ENCODE data around the gene EPHB4. TPM values are rescaled to one million over a fixed set of nuclear protein-coding genes. Genes with fewer than 3 reads are reported as not detected.

The EPHB4 gene
- total RNA-seq, result 1 to 10 TPM; 2.8 to 3.6 TPM

- Mint-ChIP-seq H3K27ac (no peak within 1 kb of the TSS), H3K36me3 (peaks cover 2% of the 10 kb centered on the region), H3K27me3 (peaks cover 42% of the 10 kb centered on the region), H3K4me1 (ENCODE audit: low read depth) (peaks cover 17% of the 10 kb centered on the region), H3K4me3 (peak within 1 kb of the TSS; percentile 43), H3K9me3 (no peaks in the 10 kb centered on the region)
- CTCF ChIA-PET, result interaction anchor here (0.9 to 2.6 kb wide), 2 partner anchors 24 to 27 kb away, joined by 3 to 7 read pairs; partner anchors contain the start of gene SLC12A9
- intact Hi-C loops (cut with micrococcal nuclease), result no loop called here
- no peak for DNase-seq
- POLR2A ChIA-PET, result interaction anchor here (0.6 kb wide), 1 partner anchor 358 kb away, joined by 5 read pairs; no protein-coding TSS in a partner anchor
These were observed at the start of gene EPHB4 for GRCh38 chr7:100827330-100828226. Gene EPHB4, minus strand, starts transcription at chr7:100827523. Its CDS starts 493 bp downstream, at chr7:100827030.

DNA sequence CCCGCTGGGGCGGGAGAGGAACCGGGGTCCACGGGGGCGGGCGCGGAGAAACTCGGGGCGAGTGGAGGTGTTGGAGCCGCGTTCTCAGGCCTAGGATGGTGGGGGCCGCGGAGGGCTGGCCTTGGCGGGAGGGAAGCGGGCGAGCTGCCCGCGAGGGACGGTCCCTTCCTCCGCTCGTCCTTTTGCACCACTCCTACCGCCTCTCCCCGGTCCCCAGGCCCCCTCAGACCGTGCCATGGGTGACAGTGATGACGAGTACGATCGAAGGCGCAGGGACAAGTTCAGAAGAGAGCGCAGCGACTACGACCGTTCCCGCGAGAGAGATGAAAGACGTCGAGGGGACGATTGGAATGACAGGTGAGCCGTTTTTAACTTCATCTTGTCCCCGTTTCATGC is 48.0 kb upstream of the EPHB4 start:
- H3K27ac Mint-ChIP-seq, result peak overlapping the region; percentile 100
- peak overlapping the region; percentile 99 for H3K4me3 Mint-ChIP-seq
- DNase-seq, result peak; percentile 67
- H3K27me3 Mint-ChIP-seq, result no peaks in the 10 kb centered on the region
- intact Hi-C loops (cut with micrococcal nuclease), result loop anchor here (1.0 to 5.0 kb wide), 4 partner anchors 14 to 168 kb away; partner anchors contain the start of genes POP7, SLC12A9 and UFSP1
- ChIA-PET CTCF (interaction anchor here (0.7 to 2.0 kb wide), 12 partner anchors 13 to 369 kb away, joined by 3 to 17 read pairs (median 3); partner anchors contain the start of genes ACHE, SLC12A9 and UFSP1), POLR2A (interaction anchor here (0.9 to 5.3 kb wide), 9 partner anchors 9 to 289 kb away, joined by 3 to 107 read pairs (median 6); partner anchors contain the start of genes ACHE, FBXO24, MOSPD3 and POP7)
- peaks cover 65% of the 10 kb centered on the region for H3K36me3 Mint-ChIP-seq
- H3K9me3 Mint-ChIP-seq, result no peaks in the 10 kb centered on the region
- peaks cover 47% of the 10 kb centered on the region for H3K4me1 Mint-ChIP-seq (ENCODE audit: low read depth)

- H3K36me3 Mint-ChIP-seq, result peaks cover 62% of the 10 kb centered on the region
- ChIA-PET CTCF (interaction anchor here (0.7 to 2.0 kb wide), 12 partner anchors 13 to 369 kb away, joined by 3 to 17 read pairs (median 3); partner anchors contain the start of genes SLC12A9 and UFSP1), POLR2A (interaction anchor here (0.6 to 5.3 kb wide), 9 partner anchors 8 to 446 kb away, joined by 3 to 107 read pairs (median 6); partner anchors contain the start of genes ACHE, FBXO24, MEPCE and MOSPD3)
- intact Hi-C loops (cut with micrococcal nuclease), result loop anchor here (1.0 to 5.0 kb wide), 4 partner anchors 15 to 167 kb away; partner anchors contain the start of genes POP7, SLC12A9 and UFSP1
- peak within 1 kb of the TSS; percentile 100 for H3K27ac Mint-ChIP-seq
- H3K4me3 Mint-ChIP-seq, result peak within 1 kb of the TSS; percentile 99
- no peaks in the 10 kb centered on the region for H3K27me3 Mint-ChIP-seq
- DNase-seq, result peak; percentile 99
- no peaks in the 10 kb centered on the region for H3K9me3 Mint-ChIP-seq
- peaks cover 43% of the 10 kb centered on the region for H3K4me1 Mint-ChIP-seq (ENCODE audit: low read depth)
These were observed 47.4 kb upstream of the EPHB4 start, which contains the start of gene SRRT for GRCh38 chr7:100874577-100875355. Gene SRRT, plus strand, starts transcription at chr7:100875103. Its CDS starts 488 bp downstream, at chr7:100875591.

- DNase-seq, result no peak
- Mint-ChIP-seq H3K27me3 (no peaks in the 10 kb centered on the region), H3K36me3 (peaks cover 58% of the 10 kb centered on the region), H3K4me3 (peak overlapping the region; percentile 99), H3K27ac (peak overlapping the region; percentile 100), H3K9me3 (no peaks in the 10 kb centered on the region), H3K4me1 (ENCODE audit: low read depth) (peaks cover 40% of the 10 kb centered on the region)
- CTCF ChIA-PET, result interaction anchor here (0.7 kb wide), 1 partner anchor 14 kb away, joined by 3 read pairs; no protein-coding TSS in a partner anchor
- intact Hi-C loops (cut with micrococcal nuclease), result loop anchor here (2.0 kb wide), 2 partner anchors 21 to 37 kb away; partner anchors contain the start of gene SLC12A9
- POLR2A ChIA-PET, result interaction anchor here (1.3 to 5.3 kb wide), 3 partner anchors 14 to 262 kb away, joined by 6 to 107 read pairs (median 14); partner anchors contain the start of genes MOSPD3, SLC12A9 and UFSP1
These were observed 46.9 kb upstream of the EPHB4 start for GRCh38 chr7:100874300-100874576.

DNA sequence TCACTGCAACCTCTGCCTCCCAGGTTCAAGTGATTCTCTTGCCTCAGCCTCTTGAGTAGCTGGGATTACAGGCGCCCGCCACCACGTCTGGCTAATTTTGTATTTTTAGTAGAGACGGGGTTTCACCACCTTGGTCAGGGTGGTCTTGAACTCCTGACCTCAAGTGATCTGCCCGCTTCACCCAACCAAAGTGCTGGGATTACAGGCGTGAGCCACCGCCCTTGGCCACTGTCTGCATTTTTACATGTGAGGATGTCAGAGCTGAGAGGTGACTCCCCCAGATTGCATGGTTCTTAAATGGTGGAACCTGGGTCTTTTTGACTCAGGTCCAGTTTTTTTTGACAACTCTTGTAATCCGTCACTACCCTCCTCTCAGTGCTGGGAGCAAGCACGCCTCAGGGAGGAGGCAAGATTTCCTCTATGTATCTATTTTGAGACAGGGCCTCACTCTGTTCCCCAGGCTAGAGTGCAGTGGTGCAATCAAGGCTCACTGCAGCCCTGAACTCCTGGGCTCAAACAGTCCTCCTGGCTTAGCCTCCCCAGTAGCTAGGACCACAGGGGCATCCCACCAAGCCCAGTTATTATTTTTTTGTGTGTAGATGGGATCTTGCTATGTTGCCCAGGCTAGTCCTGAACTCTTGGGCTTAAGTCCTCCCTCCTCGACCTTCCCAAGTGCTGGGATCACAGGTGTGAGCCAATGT is 46.4 kb upstream of the EPHB4 start:
- intact Hi-C loops (cut with micrococcal nuclease), result loop anchor here (2.0 kb wide), 2 partner anchors 21 to 37 kb away; partner anchors contain the start of gene SLC12A9
- POLR2A ChIA-PET, result interaction anchor here (0.6 to 5.3 kb wide), 3 partner anchors 14 to 168 kb away, joined by 3 to 107 read pairs (median 14); partner anchors contain the start of genes SLC12A9 and UFSP1
- Mint-ChIP-seq H3K36me3 (peaks cover 53% of the 10 kb centered on the region), H3K4me1 (ENCODE audit: low read depth) (peaks cover 35% of the 10 kb centered on the region), H3K4me3 (peak overlapping the region; percentile 99), H3K27me3 (no peaks in the 10 kb centered on the region), H3K27ac (peak overlapping the region; percentile 100), H3K9me3 (no peaks in the 10 kb centered on the region)
- CTCF ChIA-PET, result interaction anchor here (0.7 kb wide), 1 partner anchor 14 kb away, joined by 3 read pairs; no protein-coding TSS in a partner anchor
- no peak for DNase-seq

DNA sequence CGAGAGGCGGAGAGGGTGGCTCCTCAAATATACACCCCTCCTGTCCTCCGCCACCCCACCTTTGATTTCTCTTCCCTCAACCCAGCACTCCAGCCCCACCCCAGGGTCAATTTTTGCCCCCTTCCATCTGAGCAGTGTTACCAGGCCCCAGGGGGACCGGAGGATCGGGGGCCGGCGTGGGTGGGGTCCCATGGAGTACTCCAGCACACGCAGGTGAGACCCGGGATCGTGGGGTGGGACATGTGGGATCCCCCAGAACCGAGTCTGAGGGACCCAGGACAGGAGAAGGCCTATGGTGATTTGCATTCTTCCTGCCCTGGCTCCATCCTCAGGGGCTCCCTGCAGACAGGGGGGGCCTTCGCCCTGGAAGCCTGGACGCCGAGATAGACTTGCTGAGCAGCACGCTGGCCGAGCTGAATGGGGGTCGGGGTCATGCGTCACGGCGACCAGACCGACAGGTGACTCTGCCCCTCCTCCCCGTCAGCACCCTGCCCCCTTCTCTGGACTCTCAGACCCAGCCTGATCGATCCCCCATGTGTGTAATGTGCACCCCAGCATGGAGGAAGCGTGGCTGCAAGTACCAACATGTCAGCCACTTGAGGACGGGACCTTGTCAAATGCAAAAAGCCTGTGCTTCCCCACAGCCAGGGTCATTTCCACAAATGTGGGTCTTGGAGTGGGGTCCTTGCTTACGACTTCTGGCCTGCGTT is 40.6 kb upstream of the EPHB4 start:
- ChIA-PET POLR2A (interaction anchor here (1.6 kb wide), 1 partner anchor 256 kb away, joined by 3 read pairs; the partner anchor contains the start of gene MOSPD3), CTCF (no interaction called here)
- DNase-seq, result no peak
- H3K27ac Mint-ChIP-seq, result peak overlapping the region; percentile 89
- peaks cover 14% of the 10 kb centered on the region for H3K36me3 Mint-ChIP-seq
- intact Hi-C loops (cut with micrococcal nuclease), result no loop called here
- peaks cover 9% of the 10 kb centered on the region for H3K4me1 Mint-ChIP-seq (ENCODE audit: low read depth)
- no peaks in the 10 kb centered on the region for H3K9me3 Mint-ChIP-seq
- peak overlapping the region; percentile 84 for H3K4me3 Mint-ChIP-seq
- H3K27me3 Mint-ChIP-seq, result no peaks in the 10 kb centered on the region

DNA sequence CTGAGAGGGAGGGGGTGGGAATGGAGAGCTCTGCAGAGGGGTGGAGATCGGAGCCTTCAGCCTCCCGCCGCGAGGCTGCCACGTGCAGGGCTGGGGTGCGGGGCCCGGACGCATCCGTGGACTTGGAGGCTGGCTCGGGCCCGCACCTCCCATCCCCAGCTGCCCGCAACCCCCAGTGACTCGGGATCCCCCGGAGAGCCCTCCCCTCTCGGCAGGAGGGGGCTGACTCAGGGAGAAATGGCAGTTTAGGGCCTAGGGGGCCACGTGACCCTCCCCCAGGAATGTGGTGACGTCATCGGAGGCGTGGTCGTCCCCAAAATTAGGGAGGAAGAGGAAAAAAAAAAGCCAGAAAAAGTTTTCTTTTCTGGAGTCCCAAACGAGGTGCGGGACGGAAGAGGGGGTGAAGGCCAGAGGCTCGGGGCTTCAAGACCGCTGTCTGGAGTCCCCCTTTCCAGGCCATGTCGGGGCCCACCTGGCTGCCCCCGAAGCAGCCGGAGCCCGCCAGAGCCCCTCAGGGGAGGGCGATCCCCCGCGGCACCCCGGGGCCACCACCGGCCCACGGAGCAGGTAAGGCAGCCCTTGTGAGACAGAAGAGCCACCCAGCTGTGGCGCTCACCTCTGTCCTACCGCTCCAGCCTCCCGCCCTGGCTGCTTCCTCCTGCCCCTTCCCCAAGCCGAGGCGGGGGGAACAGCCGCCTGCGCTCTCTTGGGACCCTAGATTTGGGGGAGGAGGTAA is 39.9 kb upstream of the EPHB4 start, which contains the start of gene TRIP6:
TRIP6 (plus strand) TSS at position 348 of the 736 bp plus-strand sequence; CDS start at position 459, 111 bp downstream.
- intact Hi-C loops (cut with micrococcal nuclease), result no loop called here
- H3K9me3 Mint-ChIP-seq, result no peaks in the 10 kb centered on the region
- CTCF ChIA-PET, result interaction anchor here (1.1 kb wide), 1 partner anchor 161 kb away, joined by 3 read pairs; the partner anchor contains the start of gene POP7
- H3K27ac Mint-ChIP-seq, result peak within 1 kb of the TSS; percentile 89
- POLR2A ChIA-PET, result interaction anchor here (1.6 to 1.7 kb wide), 2 partner anchors 8 to 255 kb away, joined by 3 to 6 read pairs; partner anchors contain the start of genes MOSPD3 and SRRT
- peak within 1 kb of the TSS; percentile 84 for H3K4me3 Mint-ChIP-seq
- H3K4me1 Mint-ChIP-seq (ENCODE audit: low read depth), result peaks cover 9% of the 10 kb centered on the region
- DNase-seq, result peak; percentile 81
- no peaks in the 10 kb centered on the region for H3K27me3 Mint-ChIP-seq
- peaks cover 15% of the 10 kb centered on the region for H3K36me3 Mint-ChIP-seq

DNA sequence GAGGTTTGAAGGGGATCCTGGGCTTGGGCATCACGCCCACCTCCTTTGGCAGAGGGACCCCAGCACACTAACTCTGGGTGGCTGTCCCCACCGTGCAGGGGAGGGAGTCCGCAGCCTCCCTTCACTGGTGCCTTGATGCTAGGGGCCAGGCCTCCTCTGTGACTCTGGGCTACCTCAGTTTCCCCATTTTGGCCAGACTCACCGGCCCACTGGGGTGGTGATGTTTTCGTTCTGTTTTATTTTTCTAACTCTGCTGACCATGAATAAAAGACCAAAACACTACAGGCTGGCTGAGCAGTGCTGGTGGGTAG is 39.4 kb upstream of the EPHB4 start:
- Mint-ChIP-seq H3K27ac (peak overlapping the region; percentile 89), H3K27me3 (no peaks in the 10 kb centered on the region), H3K4me1 (ENCODE audit: low read depth) (peaks cover 9% of the 10 kb centered on the region), H3K4me3 (peak overlapping the region; percentile 84), H3K9me3 (no peaks in the 10 kb centered on the region), H3K36me3 (peaks cover 14% of the 10 kb centered on the region)
- ChIA-PET CTCF (interaction anchor here (1.1 kb wide), 1 partner anchor 161 kb away, joined by 3 read pairs; the partner anchor contains the start of gene POP7), POLR2A (interaction anchor here (1.6 to 1.7 kb wide), 2 partner anchors 9 to 255 kb away, joined by 3 to 6 read pairs; partner anchors contain the start of genes MOSPD3 and SRRT)
- intact Hi-C loops (cut with micrococcal nuclease), result no loop called here
- DNase-seq, result no peak

DNA sequence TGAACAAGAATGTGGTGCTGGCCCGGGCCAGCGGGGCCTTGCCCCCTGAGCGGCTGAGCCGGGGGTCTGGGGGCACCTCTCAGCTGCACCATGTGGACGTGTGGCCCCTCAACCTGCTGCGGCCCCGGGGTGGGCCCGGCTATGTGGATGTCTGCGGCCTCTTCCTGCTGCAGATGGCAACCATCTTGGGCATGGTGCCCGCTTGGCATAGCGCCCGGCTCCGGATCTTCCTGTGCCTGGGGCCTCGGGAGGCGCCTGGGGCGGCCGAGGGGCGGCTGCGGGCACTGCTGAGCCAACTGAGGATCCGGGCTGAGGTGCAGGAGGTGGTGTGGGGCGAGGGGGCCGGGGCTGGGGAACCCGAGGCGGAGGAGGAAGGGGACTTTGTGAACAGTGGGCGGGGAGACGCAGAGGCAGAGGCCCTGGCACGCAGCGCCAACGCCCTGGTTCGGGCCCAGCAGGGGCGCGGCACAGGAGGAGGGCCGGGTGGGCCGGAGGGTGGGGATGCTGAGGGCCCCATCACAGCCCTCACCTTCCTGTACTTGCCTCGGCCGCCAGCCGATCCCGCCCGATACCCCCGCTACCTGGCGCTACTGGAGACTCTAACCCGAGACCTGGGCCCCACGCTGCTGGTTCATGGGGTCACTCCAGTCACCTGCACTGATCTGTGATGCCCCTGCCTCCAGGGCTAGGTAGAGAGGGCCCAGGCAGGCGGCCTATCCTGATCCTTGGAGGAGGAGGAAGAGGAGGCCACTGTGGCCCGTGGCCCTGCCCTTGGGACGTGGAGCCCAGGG is 38.8 kb upstream of the EPHB4 start:
- no peak for DNase-seq
- intact Hi-C loops (cut with micrococcal nuclease), result no loop called here
- peaks cover 9% of the 10 kb centered on the region for H3K36me3 Mint-ChIP-seq
- POLR2A ChIA-PET, result interaction anchor here (1.6 to 1.7 kb wide), 2 partner anchors 9 to 254 kb away, joined by 3 to 6 read pairs; partner anchors contain the start of genes MOSPD3 and SRRT
- H3K4me1 Mint-ChIP-seq (ENCODE audit: low read depth), result peaks cover 9% of the 10 kb centered on the region
- peak overlapping the region; percentile 84 for H3K4me3 Mint-ChIP-seq
- H3K27ac Mint-ChIP-seq, result no peak overlapping the region
- CTCF ChIA-PET, result interaction anchor here (1.1 kb wide), 1 partner anchor 160 kb away, joined by 3 read pairs; the partner anchor contains the start of gene POP7
- H3K9me3 Mint-ChIP-seq, result no peaks in the 10 kb centered on the region
- no peaks in the 10 kb centered on the region for H3K27me3 Mint-ChIP-seq
